GM12878 (cell line): Measurements from ENCODE around the gene UNC13D. TPM values are rescaled to one million over a fixed set of nuclear protein-coding genes. Genes with fewer than 3 reads are reported as not detected.

Experiments
- ATAC-seq: fragments of 200-7000 bp; cut with Tn5 transposase; 3 replicates; pipeline ENCODE4 v1.9.1; 2020; ENCODE audit warnings: mild to moderate bottlenecking, moderate library complexity
- BruUV-seq: library from RNA; stranded (reverse); fragments of 400-500 nt; replicated peaks from 2 replicates; lab custom pipeline; 2021; lab: Mats Ljungman, UMichigan
- CTCF ChIA-PET: fragments of 300-600 bp; sonication (Branson Sonifier 250); formaldehyde crosslinking; extraction: SDS; loops from one replicate; lab custom pipeline; 2021; ENCODE audit warnings: inconsistent platforms; lab: Yijun Ruan, JAX
- POLR2A ChIA-PET: fragments of 350-600 bp; formaldehyde crosslinking; extraction: SDS; loops from one replicate; lab custom pipeline; 2021; ENCODE audit warnings: inconsistent platforms; lab: Charles Lee
- RAD21 ChIA-PET: fragments of 300-600 bp; sonication (Branson Sonifier 250); formaldehyde crosslinking; loops from one replicate; lab custom pipeline; 2023; ENCODE audit warnings: antibody characterized with exemption; ENCODE audit not compliant: unreplicated experiment; lab: Charles Lee
- SMC1A ChIA-PET: fragments of 300-600 bp; sonication (Branson Sonifier 250); formaldehyde crosslinking; loops from one replicate; lab custom pipeline; 2023; ENCODE audit not compliant: unreplicated experiment, uncharacterized antibody; lab: Charles Lee
- DNase-seq: peaks from one replicate; pipeline ENCODE4 v3.0.0-alpha.2; 2011; ENCODE audit warnings: low read depth, low spot score
- FAIRE-seq: peaks from 3 replicates; lab custom pipeline; 2011; peaks lifted over from hg19 to GRCh38; lab: Jason Lieb, UNC
- H2AFZ ChIP-seq: 2 replicates; pipeline ENCODE4 v1.6.0; 2011; ENCODE audit warnings: low read depth, low read length, control low read depth; ENCODE audit not compliant: control insufficient read depth
- H3K27ac ChIP-seq: 2 replicates; pipeline ENCODE4 v1.5.1; 2011; ENCODE audit warnings: control low read depth; ENCODE audit not compliant: control insufficient read depth, insufficient read depth
- H3K27me3 ChIP-seq, 2 experiments: replicated peaks in 1 of 2; 2 replicates each; pipeline versions ENCODE4 v1.6.0 to v1.6.1; 2011; ENCODE audit warnings: low read length in 1 of 2; ENCODE audit not compliant: control insufficient read depth in 2 of 2, insufficient read depth in 2 of 2
- H3K36me3 ChIP-seq, 2 experiments: 2 replicates each; pipeline ENCODE4 v1.5.1; 2011; ENCODE audit warnings: low read length in 1 of 2; ENCODE audit not compliant: control insufficient read depth in 2 of 2, insufficient read depth in 2 of 2
- H3K4me1 ChIP-seq: 2 replicates; pipeline ENCODE4 v1.6.1; 2011; ENCODE audit warnings: mild to moderate bottlenecking, low read length, moderate library complexity, mixed read lengths; ENCODE audit not compliant: control insufficient read depth, insufficient read depth
- H3K4me2 ChIP-seq: 2 replicates; pipeline ENCODE4 v1.6.0; 2011; ENCODE audit warnings: control low read depth; ENCODE audit not compliant: control insufficient read depth, insufficient read depth
- H3K4me3 ChIP-seq: fragments of 200-600 bp; sonication (generic); 2 replicates; pipeline ENCODE4 v1.5.1; 2016
- H3K79me2 ChIP-seq: 2 replicates; pipeline ENCODE4 v1.6.0; 2011; ENCODE audit warnings: low read length; ENCODE audit not compliant: control insufficient read depth, insufficient read depth
- H3K9ac ChIP-seq: 2 replicates; pipeline ENCODE4 v1.8.0; 2011; ENCODE audit warnings: low read length, control low read depth, mixed read lengths; ENCODE audit not compliant: control insufficient read depth, insufficient read depth
- H3K9me3 ChIP-seq: replicated peaks from 3 replicates; pipeline ENCODE4 v1.5.1; 2011; ENCODE audit warnings: mild to moderate bottlenecking, low read length; ENCODE audit not compliant: control insufficient read depth, insufficient read depth
- H4K20me1 ChIP-seq: 2 replicates; pipeline ENCODE4 v1.6.0; 2011; ENCODE audit not compliant: control insufficient read depth, insufficient read depth
- CREB1 ChIP-seq: IDR thresholded peaks from 2 replicates; pipeline ENCODE4 v1.6.1; 2012; ENCODE audit warnings: low read depth, mild to moderate bottlenecking, inconsistent platforms
- EP300 ChIP-seq, 2 experiments: fragments of 150-350 bp in 1 of 2; IDR thresholded peaks; 2 replicates each; pipeline ENCODE4 v1.6.1; 2011 to 2012; ENCODE audit warnings: low read depth in 2 of 2, low read length in 2 of 2, borderline replicate concordance in 1 of 2, improper control_type of control experiment in 1 of 2, inconsistent platforms in 1 of 2; ENCODE audit not compliant: control insufficient read depth in 1 of 2
- FOXM1 ChIP-seq: IDR thresholded peaks from 2 replicates; pipeline ENCODE4 v1.6.1; 2012; ENCODE audit warnings: low read depth, mild to moderate bottlenecking, inconsistent platforms, low read length, moderate library complexity
- IKZF1 ChIP-seq: fragments of 450-650 bp; conservative IDR thresholded peaks from 2 replicates; pipeline ENCODE4 v1.6.1; 2017; ENCODE audit warnings: antibody characterized with exemption, mild to moderate bottlenecking
- KAT2A ChIP-seq: conservative IDR thresholded peaks from 2 replicates; pipeline ENCODE4 v1.6.1; 2011; ENCODE audit warnings: low read depth, low read length; ENCODE audit not compliant: control insufficient read depth
- POU2F2 ChIP-seq: IDR thresholded peaks from 3 replicates; pipeline ENCODE4 v1.6.1; 2011; ENCODE audit warnings: low read depth, mild to moderate bottlenecking, low read length, borderline replicate concordance
- SMAD1 ChIP-seq: fragments of 450-650 bp; IDR thresholded peaks from 2 replicates; pipeline ENCODE4 v1.6.1; 2018; ENCODE audit warnings: mild to moderate bottlenecking, low read depth; ENCODE audit not compliant: partially characterized antibody
- SMAD5 ChIP-seq: IDR thresholded peaks from 2 replicates; pipeline ENCODE4 v1.6.1; 2016; ENCODE audit warnings: antibody characterized with exemption, low read depth
- SMC3 ChIP-seq: IDR thresholded peaks from 2 replicates; pipeline ENCODE4 v1.6.1; 2011; ENCODE audit warnings: low read length, improper control_type of control experiment, borderline replicate concordance
- ZBED1 ChIP-seq: IDR thresholded peaks from 2 replicates; pipeline ENCODE4 v1.6.1; 2016; ENCODE audit warnings: borderline replicate concordance
- WGBS: methylation state at CpG from one replicate; pipeline ENCODE4 v1.1.6; 2016; ENCODE audit warnings: low lambda C conversion rate; ENCODE audit not compliant: insufficient replicate concordance, insufficient coverage; ENCODE audit errors: missing lambda C conversion rate; 5-methylcytosine and 5-hydroxymethylcytosine counted together
- in situ Hi-C: fragments of 300-500 bp; cut with MboI; formaldehyde crosslinking; loops from 9 replicates; pipeline ENCODE4 v1.14.3; 2018; ENCODE audit warnings: mixed read lengths
- intact Hi-C: fragments of 100-400 bp; cut with micrococcal nuclease; formaldehyde crosslinking; loops from one replicate; pipeline ENCODE4 v1.14.2; 2022; ENCODE audit not compliant: unreplicated experiment
- polyA plus RNA-seq, 11 experiments: library from polyadenylated mRNA; depleted of rRNA in 4 of 11; unstranded in 6 of 11; stranded (reverse) in 5 of 11; fragments of >200 nt; fragmentation: Nextera tagmentation in 4 of 11; fragmentation: Illumina TruSeq in 1 of 11; extraction: Ambion mirVana in 4 of 11; extraction: Trizol in 1 of 11; gene quantifications; 1 replicate in 1 of 11; 2 replicates in 10 of 11; pipeline versions ENCODE4 v1.2.1 to v1.2.3, GENCODE V29; 2011 to 2016; ENCODE audit warnings: inconsistent platforms in 2 of 11, missing spikeins in 2 of 11, low read depth in 1 of 11
- total RNA-seq, 4 experiments: library from RNA; depleted of rRNA in 3 of 4; stranded (reverse); fragments of >200 nt in 3 of 4; fragmentation: Illumina TruSeq in 1 of 4; extraction: Trizol in 1 of 4; gene quantifications; 2 replicates each; pipeline versions ENCODE4 v1.2.1 to v1.2.3, GENCODE V29; 2013 to 2021
- TF ChIP-seq, protein P1 (sequence below): fragments of 450-650 bp; IDR thresholded peaks from 2 replicates; pipeline ENCODE4 v1.6.1; 2017; ENCODE audit warnings: borderline replicate concordance
- TF ChIP-seq, protein P2 (sequence below): fragments of 450-650 bp; IDR thresholded peaks from 2 replicates; pipeline ENCODE4 v1.6.1; 2016; ENCODE audit warnings: mild to moderate bottlenecking
- TF ChIP-seq, protein P3 (sequence below): fragments of 150-350 bp; IDR thresholded peaks from 2 replicates; pipeline ENCODE4 v1.6.1; 2016; ENCODE audit warnings: low read depth, low read length
- TF ChIP-seq, protein P4 (sequence below): fragments of 450-650 bp; IDR thresholded peaks from 2 replicates; pipeline ENCODE4 v1.6.1; 2017; ENCODE audit warnings: mild to moderate bottlenecking, moderate library complexity

Gene UNC13D
- total and polyA plus RNA-seq, 10 of the 15 experiments (the other 5 are each of a cell fraction or from before 2014, with no cell fraction given): 0.32 to 63.9 (median 25.2) TPM

DNA sequence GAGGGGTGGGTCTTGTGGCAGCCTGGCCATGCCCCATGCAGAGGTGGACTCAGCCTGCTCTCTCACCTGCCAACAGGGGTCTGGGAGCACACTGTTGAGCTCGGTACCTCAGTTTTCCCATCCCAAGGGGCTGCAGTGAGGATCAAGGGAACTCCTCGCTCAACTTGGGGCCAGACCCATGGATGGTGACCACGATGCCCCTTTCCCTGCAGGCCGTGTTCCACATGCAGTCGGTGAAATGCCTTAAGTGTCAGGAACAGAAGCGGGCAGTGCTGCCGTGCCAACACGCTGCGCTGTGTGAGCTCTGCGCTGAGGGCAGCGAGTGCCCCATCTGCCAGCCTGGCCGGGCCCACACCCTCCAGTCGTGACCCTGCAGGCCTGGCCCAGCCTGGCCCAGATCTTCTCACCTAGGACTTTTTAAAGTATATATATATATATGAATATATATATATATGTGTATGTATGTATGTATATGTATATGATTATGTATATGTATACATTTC is 20.1 kb downstream of the UNC13D start:
- H3K4me3 ChIP-seq: no peak overlapping the region
- POLR2A ChIA-PET: interaction anchor here (0.6 to 2.0 kb wide), 3 partner anchors 21 to 76 kb away, joined by 3 to 7 read pairs (median 4); partner anchors contain the start of gene WBP2
- no TSS peak for BruUV-seq
- RAD21 ChIA-PET: no interaction called here
- WGBS: 91% methylated on average over 13 of the region's 13 CpGs
- CTCF ChIA-PET: interaction anchor here (4.7 kb wide), 1 partner anchor 71 kb away, joined by 27 read pairs; no protein-coding TSS in a partner anchor
- no peak overlapping the region for H3K9ac ChIP-seq
- no peak overlapping the region for H3K4me2 ChIP-seq
- SMC1A ChIA-PET: no interaction called here
- intact Hi-C loops (no loop called here), in situ Hi-C loops (no loop called here)
- ATAC-seq (no peak), DNase-seq (no peak), FAIRE-seq (no peak)
- no peaks in the 10 kb centered on the region for H3K79me2 ChIP-seq
- H3K4me1 ChIP-seq: no peaks in the 10 kb centered on the region
- H3K36me3 ChIP-seq: peaks cover 14% of the 10 kb centered on the region in 2 experiments; a peak in 3 of 4 replicates
- no peaks in the 10 kb centered on the region for H4K20me1 ChIP-seq
- no peaks in the 10 kb centered on the region for H3K9me3 ChIP-seq
- no peak overlapping the region for H3K27ac ChIP-seq
- no peaks in the 10 kb centered on the region for H3K27me3 ChIP-seq
- H2AFZ ChIP-seq: no peak overlapping the region
- TF ChIP-seq ZBED1: no peak
- TF ChIP-seq, protein P1, sequence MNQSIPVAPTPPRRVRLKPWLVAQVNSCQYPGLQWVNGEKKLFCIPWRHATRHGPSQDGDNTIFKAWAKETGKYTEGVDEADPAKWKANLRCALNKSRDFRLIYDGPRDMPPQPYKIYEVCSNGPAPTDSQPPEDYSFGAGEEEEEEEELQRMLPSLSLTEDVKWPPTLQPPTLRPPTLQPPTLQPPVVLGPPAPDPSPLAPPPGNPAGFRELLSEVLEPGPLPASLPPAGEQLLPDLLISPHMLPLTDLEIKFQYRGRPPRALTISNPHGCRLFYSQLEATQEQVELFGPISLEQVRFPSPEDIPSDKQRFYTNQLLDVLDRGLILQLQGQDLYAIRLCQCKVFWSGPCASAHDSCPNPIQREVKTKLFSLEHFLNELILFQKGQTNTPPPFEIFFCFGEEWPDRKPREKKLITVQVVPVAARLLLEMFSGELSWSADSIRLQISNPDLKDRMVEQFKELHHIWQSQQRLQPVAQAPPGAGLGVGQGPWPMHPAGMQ: no peak
- no peak for TF ChIP-seq POU2F2
- no peak for TF ChIP-seq KAT2A
- no peak for TF ChIP-seq CREB1
- no peak for TF ChIP-seq SMAD5
- TF ChIP-seq EP300 (IDR thresholded peaks at IDR 0.05; ENCODE audit: borderline replicate concordance in 1 of 2, control insufficient read depth in 1 of 2, low read depth in 2 of 2, low read length in 2 of 2): no peak
- TF ChIP-seq FOXM1: no peak
- TF ChIP-seq, protein P2, sequence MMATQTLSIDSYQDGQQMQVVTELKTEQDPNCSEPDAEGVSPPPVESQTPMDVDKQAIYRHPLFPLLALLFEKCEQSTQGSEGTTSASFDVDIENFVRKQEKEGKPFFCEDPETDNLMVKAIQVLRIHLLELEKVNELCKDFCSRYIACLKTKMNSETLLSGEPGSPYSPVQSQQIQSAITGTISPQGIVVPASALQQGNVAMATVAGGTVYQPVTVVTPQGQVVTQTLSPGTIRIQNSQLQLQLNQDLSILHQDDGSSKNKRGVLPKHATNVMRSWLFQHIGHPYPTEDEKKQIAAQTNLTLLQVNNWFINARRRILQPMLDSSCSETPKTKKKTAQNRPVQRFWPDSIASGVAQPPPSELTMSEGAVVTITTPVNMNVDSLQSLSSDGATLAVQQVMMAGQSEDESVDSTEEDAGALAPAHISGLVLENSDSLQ: no peak
- no peak for TF ChIP-seq SMAD1
- TF ChIP-seq, protein P3, sequence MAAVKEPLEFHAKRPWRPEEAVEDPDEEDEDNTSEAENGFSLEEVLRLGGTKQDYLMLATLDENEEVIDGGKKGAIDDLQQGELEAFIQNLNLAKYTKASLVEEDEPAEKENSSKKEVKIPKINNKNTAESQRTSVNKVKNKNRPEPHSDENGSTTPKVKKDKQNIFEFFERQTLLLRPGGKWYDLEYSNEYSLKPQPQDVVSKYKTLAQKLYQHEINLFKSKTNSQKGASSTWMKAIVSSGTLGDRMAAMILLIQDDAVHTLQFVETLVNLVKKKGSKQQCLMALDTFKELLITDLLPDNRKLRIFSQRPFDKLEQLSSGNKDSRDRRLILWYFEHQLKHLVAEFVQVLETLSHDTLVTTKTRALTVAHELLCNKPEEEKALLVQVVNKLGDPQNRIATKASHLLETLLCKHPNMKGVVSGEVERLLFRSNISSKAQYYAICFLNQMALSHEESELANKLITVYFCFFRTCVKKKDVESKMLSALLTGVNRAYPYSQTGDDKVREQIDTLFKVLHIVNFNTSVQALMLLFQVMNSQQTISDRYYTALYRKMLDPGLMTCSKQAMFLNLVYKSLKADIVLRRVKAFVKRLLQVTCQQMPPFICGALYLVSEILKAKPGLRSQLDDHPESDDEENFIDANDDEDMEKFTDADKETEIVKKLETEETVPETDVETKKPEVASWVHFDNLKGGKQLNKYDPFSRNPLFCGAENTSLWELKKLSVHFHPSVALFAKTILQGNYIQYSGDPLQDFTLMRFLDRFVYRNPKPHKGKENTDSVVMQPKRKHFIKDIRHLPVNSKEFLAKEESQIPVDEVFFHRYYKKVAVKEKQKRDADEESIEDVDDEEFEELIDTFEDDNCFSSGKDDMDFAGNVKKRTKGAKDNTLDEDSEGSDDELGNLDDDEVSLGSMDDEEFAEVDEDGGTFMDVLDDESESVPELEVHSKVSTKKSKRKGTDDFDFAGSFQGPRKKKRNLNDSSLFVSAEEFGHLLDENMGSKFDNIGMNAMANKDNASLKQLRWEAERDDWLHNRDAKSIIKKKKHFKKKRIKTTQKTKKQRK: no peak
- TF ChIP-seq SMC3: no peak
- TF ChIP-seq IKZF1: no peak
- TF ChIP-seq, protein P4, sequence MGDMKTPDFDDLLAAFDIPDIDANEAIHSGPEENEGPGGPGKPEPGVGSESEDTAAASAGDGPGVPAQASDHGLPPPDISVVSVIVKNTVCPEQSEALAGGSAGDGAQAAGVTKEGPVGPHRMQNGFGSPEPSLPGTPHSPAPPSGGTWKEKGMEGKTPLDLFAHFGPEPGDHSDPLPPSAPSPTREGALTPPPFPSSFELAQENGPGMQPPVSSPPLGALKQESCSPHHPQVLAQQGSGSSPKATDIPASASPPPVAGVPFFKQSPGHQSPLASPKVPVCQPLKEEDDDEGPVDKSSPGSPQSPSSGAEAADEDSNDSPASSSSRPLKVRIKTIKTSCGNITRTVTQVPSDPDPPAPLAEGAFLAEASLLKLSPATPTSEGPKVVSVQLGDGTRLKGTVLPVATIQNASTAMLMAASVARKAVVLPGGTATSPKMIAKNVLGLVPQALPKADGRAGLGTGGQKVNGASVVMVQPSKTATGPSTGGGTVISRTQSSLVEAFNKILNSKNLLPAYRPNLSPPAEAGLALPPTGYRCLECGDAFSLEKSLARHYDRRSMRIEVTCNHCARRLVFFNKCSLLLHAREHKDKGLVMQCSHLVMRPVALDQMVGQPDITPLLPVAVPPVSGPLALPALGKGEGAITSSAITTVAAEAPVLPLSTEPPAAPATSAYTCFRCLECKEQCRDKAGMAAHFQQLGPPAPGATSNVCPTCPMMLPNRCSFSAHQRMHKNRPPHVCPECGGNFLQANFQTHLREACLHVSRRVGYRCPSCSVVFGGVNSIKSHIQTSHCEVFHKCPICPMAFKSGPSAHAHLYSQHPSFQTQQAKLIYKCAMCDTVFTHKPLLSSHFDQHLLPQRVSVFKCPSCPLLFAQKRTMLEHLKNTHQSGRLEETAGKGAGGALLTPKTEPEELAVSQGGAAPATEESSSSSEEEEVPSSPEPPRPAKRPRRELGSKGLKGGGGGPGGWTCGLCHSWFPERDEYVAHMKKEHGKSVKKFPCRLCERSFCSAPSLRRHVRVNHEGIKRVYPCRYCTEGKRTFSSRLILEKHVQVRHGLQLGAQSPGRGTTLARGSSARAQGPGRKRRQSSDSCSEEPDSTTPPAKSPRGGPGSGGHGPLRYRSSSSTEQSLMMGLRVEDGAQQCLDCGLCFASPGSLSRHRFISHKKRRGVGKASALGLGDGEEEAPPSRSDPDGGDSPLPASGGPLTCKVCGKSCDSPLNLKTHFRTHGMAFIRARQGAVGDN: no peak
